K562 (cell line): ENCODE measurements around the gene CHST8.

Source experiments
- BHLHE40 ChIP-seq: IDR thresholded peaks from 2 replicates; pipeline ENCODE4 v1.6.1; 2011; ENCODE audit warnings: low read length, improper control_type of control experiment
- DEAF1 ChIP-seq: fragments of 450-650 bp; formaldehyde crosslinking; IDR thresholded peaks from 2 replicates; pipeline ENCODE4 v1.4.0; 2020; ENCODE audit warnings: mild to moderate bottlenecking, moderate library complexity
- HNRNPL ChIP-seq: fragments of 200-400 bp; formaldehyde crosslinking; IDR thresholded peaks from 2 replicates; pipeline ENCODE4 v1.6.1; 2017; ENCODE audit warnings: low read depth, mild to moderate bottlenecking, low read length
- HOMEZ ChIP-seq: fragments of 250-450 bp; sonication (Bioruptor Pico); IDR thresholded peaks from 2 replicates; pipeline ENCODE4 v1.4.0; 2020; ENCODE audit warnings: mild to moderate bottlenecking, moderate library complexity
- KLF6 ChIP-seq: fragments of 250-450 bp; sonication (Bioruptor Pico); IDR thresholded peaks from 2 replicates; pipeline ENCODE4 v1.4.0; 2020; ENCODE audit warnings: mild to moderate bottlenecking, moderate library complexity, borderline replicate concordance
- MCM5 ChIP-seq: fragments of 450-650 bp; IDR thresholded peaks from 2 replicates; pipeline ENCODE4 v1.6.1; 2016; ENCODE audit warnings: low read depth
- POLR2G ChIP-seq: fragments of 200-400 bp; formaldehyde crosslinking; IDR thresholded peaks from 2 replicates; pipeline ENCODE4 v1.6.1; 2017; ENCODE audit warnings: low read depth, mild to moderate bottlenecking, antibody characterized with exemption, low read length, moderate library complexity
- ZNF133 ChIP-seq: fragments of 250-450 bp; sonication (Bioruptor Pico); IDR thresholded peaks from 2 replicates; pipeline ENCODE4 v1.4.0; 2020; ENCODE audit warnings: mild to moderate bottlenecking
- ZNF140 ChIP-seq: fragments of 250-450 bp; sonication (Bioruptor Pico); IDR thresholded peaks from 2 replicates; pipeline ENCODE4 v1.8.0; 2021; ENCODE audit warnings: moderate library complexity, mild to moderate bottlenecking, inconsistent platforms
- TF ChIP-seq, protein P1 (sequence below), 2 experiments: fragments of 450-650 bp; formaldehyde crosslinking in 1 of 2; IDR thresholded peaks; 2 replicates each; pipeline versions ENCODE4 v1.4.0 to v1.6.1; 2014 to 2020; ENCODE audit warnings: mild to moderate bottlenecking in 2 of 2, borderline replicate concordance in 1 of 2, low read depth in 1 of 2
- TF ChIP-seq, protein P2 (sequence below), 3 experiments: IDR thresholded peaks in 2 of 3; conservative IDR thresholded peaks in 1 of 3; 2 replicates each; pipeline ENCODE4 v1.5.1; 2011 to 2012; ENCODE audit warnings: low read length in 3 of 3, mild to moderate bottlenecking in 3 of 3, control low read depth in 2 of 3, improper control_type of control experiment in 1 of 3, inconsistent platforms in 1 of 3, low read depth in 1 of 3, mixed read lengths in 1 of 3, moderate library complexity in 1 of 3; ENCODE audit not compliant: insufficient read depth in 2 of 3
- TF ChIP-seq, protein P3 (sequence below): fragments of 250-450 bp; sonication (Bioruptor Pico); IDR thresholded peaks from 2 replicates; pipeline ENCODE4 v1.4.0; 2020; ENCODE audit warnings: mild to moderate bottlenecking, moderate library complexity

GRCh38 chr19:33712268-33712667 lies 90.5 kb downstream of the CHST8 start:
- TF ChIP-seq ZNF140 (CRISPR knock-in tag): no peak
- TF ChIP-seq, protein P1, sequence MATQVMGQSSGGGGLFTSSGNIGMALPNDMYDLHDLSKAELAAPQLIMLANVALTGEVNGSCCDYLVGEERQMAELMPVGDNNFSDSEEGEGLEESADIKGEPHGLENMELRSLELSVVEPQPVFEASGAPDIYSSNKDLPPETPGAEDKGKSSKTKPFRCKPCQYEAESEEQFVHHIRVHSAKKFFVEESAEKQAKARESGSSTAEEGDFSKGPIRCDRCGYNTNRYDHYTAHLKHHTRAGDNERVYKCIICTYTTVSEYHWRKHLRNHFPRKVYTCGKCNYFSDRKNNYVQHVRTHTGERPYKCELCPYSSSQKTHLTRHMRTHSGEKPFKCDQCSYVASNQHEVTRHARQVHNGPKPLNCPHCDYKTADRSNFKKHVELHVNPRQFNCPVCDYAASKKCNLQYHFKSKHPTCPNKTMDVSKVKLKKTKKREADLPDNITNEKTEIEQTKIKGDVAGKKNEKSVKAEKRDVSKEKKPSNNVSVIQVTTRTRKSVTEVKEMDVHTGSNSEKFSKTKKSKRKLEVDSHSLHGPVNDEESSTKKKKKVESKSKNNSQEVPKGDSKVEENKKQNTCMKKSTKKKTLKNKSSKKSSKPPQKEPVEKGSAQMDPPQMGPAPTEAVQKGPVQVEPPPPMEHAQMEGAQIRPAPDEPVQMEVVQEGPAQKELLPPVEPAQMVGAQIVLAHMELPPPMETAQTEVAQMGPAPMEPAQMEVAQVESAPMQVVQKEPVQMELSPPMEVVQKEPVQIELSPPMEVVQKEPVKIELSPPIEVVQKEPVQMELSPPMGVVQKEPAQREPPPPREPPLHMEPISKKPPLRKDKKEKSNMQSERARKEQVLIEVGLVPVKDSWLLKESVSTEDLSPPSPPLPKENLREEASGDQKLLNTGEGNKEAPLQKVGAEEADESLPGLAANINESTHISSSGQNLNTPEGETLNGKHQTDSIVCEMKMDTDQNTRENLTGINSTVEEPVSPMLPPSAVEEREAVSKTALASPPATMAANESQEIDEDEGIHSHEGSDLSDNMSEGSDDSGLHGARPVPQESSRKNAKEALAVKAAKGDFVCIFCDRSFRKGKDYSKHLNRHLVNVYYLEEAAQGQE (IDR thresholded peaks at IDR 0.05; ENCODE audit: borderline replicate concordance): no peak
- TF ChIP-seq, protein P1 (CRISPR knock-in tag; IDR thresholded peaks at IDR 0.05; ENCODE audit: low read depth): no peak
- no peak for TF ChIP-seq DEAF1 (CRISPR knock-in tag)
- TF ChIP-seq, protein P2, sequence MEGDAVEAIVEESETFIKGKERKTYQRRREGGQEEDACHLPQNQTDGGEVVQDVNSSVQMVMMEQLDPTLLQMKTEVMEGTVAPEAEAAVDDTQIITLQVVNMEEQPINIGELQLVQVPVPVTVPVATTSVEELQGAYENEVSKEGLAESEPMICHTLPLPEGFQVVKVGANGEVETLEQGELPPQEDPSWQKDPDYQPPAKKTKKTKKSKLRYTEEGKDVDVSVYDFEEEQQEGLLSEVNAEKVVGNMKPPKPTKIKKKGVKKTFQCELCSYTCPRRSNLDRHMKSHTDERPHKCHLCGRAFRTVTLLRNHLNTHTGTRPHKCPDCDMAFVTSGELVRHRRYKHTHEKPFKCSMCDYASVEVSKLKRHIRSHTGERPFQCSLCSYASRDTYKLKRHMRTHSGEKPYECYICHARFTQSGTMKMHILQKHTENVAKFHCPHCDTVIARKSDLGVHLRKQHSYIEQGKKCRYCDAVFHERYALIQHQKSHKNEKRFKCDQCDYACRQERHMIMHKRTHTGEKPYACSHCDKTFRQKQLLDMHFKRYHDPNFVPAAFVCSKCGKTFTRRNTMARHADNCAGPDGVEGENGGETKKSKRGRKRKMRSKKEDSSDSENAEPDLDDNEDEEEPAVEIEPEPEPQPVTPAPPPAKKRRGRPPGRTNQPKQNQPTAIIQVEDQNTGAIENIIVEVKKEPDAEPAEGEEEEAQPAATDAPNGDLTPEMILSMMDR (IDR thresholded peaks at IDR 0.05 in 2 of 3, conservative IDR thresholded peaks at IDR 0.05 in 1 of 3; ENCODE audit: insufficient read depth in 2 of 3, low read depth in 1 of 3, low read length in 3 of 3): no peak
- TF ChIP-seq POLR2G: no peak
- TF ChIP-seq KLF6 (CRISPR knock-in tag): no peak
- TF ChIP-seq BHLHE40: no peak
- TF ChIP-seq HOMEZ (CRISPR knock-in tag): no peak
- TF ChIP-seq MCM5: no peak
- TF ChIP-seq HNRNPL: no peak
- TF ChIP-seq ZNF133 (CRISPR knock-in tag): no peak
- TF ChIP-seq, protein P3, sequence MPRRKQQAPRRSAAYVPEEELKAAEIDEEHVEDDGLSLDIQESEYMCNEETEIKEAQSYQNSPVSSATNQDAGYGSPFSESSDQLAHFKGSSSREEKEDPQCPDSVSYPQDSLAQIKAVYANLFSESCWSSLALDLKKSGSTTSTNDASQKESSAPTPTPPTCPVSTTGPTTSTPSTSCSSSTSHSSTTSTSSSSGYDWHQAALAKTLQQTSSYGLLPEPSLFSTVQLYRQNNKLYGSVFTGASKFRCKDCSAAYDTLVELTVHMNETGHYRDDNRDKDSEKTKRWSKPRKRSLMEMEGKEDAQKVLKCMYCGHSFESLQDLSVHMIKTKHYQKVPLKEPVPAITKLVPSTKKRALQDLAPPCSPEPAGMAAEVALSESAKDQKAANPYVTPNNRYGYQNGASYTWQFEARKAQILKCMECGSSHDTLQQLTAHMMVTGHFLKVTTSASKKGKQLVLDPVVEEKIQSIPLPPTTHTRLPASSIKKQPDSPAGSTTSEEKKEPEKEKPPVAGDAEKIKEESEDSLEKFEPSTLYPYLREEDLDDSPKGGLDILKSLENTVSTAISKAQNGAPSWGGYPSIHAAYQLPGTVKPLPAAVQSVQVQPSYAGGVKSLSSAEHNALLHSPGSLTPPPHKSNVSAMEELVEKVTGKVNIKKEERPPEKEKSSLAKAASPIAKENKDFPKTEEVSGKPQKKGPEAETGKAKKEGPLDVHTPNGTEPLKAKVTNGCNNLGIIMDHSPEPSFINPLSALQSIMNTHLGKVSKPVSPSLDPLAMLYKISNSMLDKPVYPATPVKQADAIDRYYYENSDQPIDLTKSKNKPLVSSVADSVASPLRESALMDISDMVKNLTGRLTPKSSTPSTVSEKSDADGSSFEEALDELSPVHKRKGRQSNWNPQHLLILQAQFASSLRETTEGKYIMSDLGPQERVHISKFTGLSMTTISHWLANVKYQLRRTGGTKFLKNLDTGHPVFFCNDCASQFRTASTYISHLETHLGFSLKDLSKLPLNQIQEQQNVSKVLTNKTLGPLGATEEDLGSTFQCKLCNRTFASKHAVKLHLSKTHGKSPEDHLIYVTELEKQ (CRISPR knock-in tag): no peak
